Activated CD4-positive, alpha-beta T cell treated with anti-CD3 and anti-CD28 coated beads, Interleukin-2, amount 10 ng/mL, durations not matched to agents 24 days and 14 days (primary cell): ENCODE data around the gene PHKB. TPM values are rescaled to one million over a fixed set of nuclear protein-coding genes. Genes with fewer than 3 reads are reported as not detected.
A peak's percentile ranks its signal among the peaks of the same experiment; 100 is the strongest.

Experiments used
- DNase-seq: peaks from one replicate; pipeline ENCODE4 v3.0.0; 2022
- H3K27ac Mint-ChIP-seq: one replicate; pipeline ENCODE4 v1.8.0; 2022; ENCODE audit warnings: mild to moderate bottlenecking, mixed read lengths
- H3K27me3 Mint-ChIP-seq: one replicate; pipeline ENCODE4 v1.8.0; 2022; ENCODE audit warnings: mixed read lengths
- H3K36me3 Mint-ChIP-seq: one replicate; pipeline ENCODE4 v1.8.0; 2022; ENCODE audit warnings: low read depth, mild to moderate bottlenecking, mixed read lengths
- H3K4me1 Mint-ChIP-seq: one replicate; pipeline ENCODE4 v1.8.0; 2021; ENCODE audit warnings: mixed read lengths
- H3K4me3 Mint-ChIP-seq: one replicate; pipeline ENCODE4 v1.8.0; 2022; ENCODE audit warnings: mild to moderate bottlenecking, moderate library complexity, mixed read lengths
- H3K9me3 Mint-ChIP-seq: one replicate; pipeline ENCODE4 v1.8.0; 2021; ENCODE audit warnings: mixed read lengths
- intact Hi-C: fragments of 100-400 bp; cut with micrococcal nuclease; formaldehyde crosslinking; loops from one replicate; pipeline ENCODE4 v1.15.1; 2023
- total RNA-seq: library from RNA; stranded (reverse); gene quantifications from 2 replicates; pipeline ENCODE4 v1.2.3, GENCODE V29; 2022

Gene PHKB
- total RNA-seq, 1 donor from 2014 or later = 27.9 TPM

GRCh38 chr16:47477679-47478078 is 16.5 kb downstream of the PHKB start:
- H3K36me3 Mint-ChIP-seq = peaks cover 7% of the 10 kb centered on the region
- peaks cover 10% of the 10 kb centered on the region for H3K4me1 Mint-ChIP-seq
- H3K27me3 Mint-ChIP-seq = no peaks in the 10 kb centered on the region
- intact Hi-C loops = no loop called here
- no peak for DNase-seq
- H3K9me3 Mint-ChIP-seq = no peaks in the 10 kb centered on the region
- no peak overlapping the region for H3K27ac Mint-ChIP-seq
- no peak overlapping the region for H3K4me3 Mint-ChIP-seq

- intact Hi-C loops = no loop called here
- Mint-ChIP-seq H3K4me3 (no peak overlapping the region), H3K36me3 (peaks cover 7% of the 10 kb centered on the region), H3K27me3 (no peaks in the 10 kb centered on the region), H3K9me3 (no peaks in the 10 kb centered on the region), H3K27ac (no peak overlapping the region), H3K4me1 (peaks cover 10% of the 10 kb centered on the region)
- DNase-seq = no peak
Observed at GRCh38 chr16:47480410-47480809, 19.3 kb downstream of the PHKB start.

GRCh38 chr16:47481698-47482374 is 20.7 kb downstream of the PHKB start:
- peaks cover 13% of the 10 kb centered on the region for H3K36me3 Mint-ChIP-seq
- no peak overlapping the region for H3K27ac Mint-ChIP-seq

GRCh38 chr16:47483616-47484015 is 22.5 kb downstream of the PHKB start:
- DNase-seq = no peak
- H3K4me3 Mint-ChIP-seq = no peak overlapping the region
- intact Hi-C loops = no loop called here
- peaks cover 12% of the 10 kb centered on the region for H3K9me3 Mint-ChIP-seq
- no peaks in the 10 kb centered on the region for H3K27me3 Mint-ChIP-seq
- H3K4me1 Mint-ChIP-seq = peaks cover 10% of the 10 kb centered on the region
- H3K36me3 Mint-ChIP-seq = peaks cover 22% of the 10 kb centered on the region
- H3K27ac Mint-ChIP-seq = no peak overlapping the region

More at GRCh38 chr16:47481698-47482374, 20.7 kb downstream of the PHKB start:
- H3K4me3 Mint-ChIP-seq = no peak overlapping the region
- no peak for DNase-seq
- H3K9me3 Mint-ChIP-seq = peaks cover 4% of the 10 kb centered on the region
- H3K27me3 Mint-ChIP-seq = no peaks in the 10 kb centered on the region
- H3K4me1 Mint-ChIP-seq = peaks cover 10% of the 10 kb centered on the region
- intact Hi-C loops = no loop called here

- H3K27me3 Mint-ChIP-seq = no peaks in the 10 kb centered on the region
- peaks cover 22% of the 10 kb centered on the region for H3K9me3 Mint-ChIP-seq
- peaks cover 26% of the 10 kb centered on the region for H3K36me3 Mint-ChIP-seq
- no peak overlapping the region for H3K4me3 Mint-ChIP-seq
- no peak overlapping the region for H3K27ac Mint-ChIP-seq
- intact Hi-C loops = no loop called here
- no peak for DNase-seq
- peaks cover 4% of the 10 kb centered on the region for H3K4me1 Mint-ChIP-seq
Observed at GRCh38 chr16:47486856-47487255, 25.7 kb downstream of the PHKB start.

GRCh38 chr16:47488051-47488450 is 26.9 kb downstream of the PHKB start:
- peaks cover 28% of the 10 kb centered on the region for H3K36me3 Mint-ChIP-seq

GRCh38 chr16:47490471-47490870 is 29.3 kb downstream of the PHKB start:
- Mint-ChIP-seq H3K36me3 (peaks cover 28% of the 10 kb centered on the region), H3K9me3 (peaks cover 29% of the 10 kb centered on the region), H3K4me1 (peaks cover 15% of the 10 kb centered on the region), H3K27me3 (no peaks in the 10 kb centered on the region), H3K4me3 (no peak overlapping the region), H3K27ac (no peak overlapping the region)
- no peak for DNase-seq
- intact Hi-C loops = no loop called here

More at GRCh38 chr16:47488051-47488450, 26.9 kb downstream of the PHKB start:
- H3K4me1 Mint-ChIP-seq = peaks cover 11% of the 10 kb centered on the region
- intact Hi-C loops = no loop called here
- DNase-seq = no peak
- H3K4me3 Mint-ChIP-seq = no peak overlapping the region
- no peaks in the 10 kb centered on the region for H3K27me3 Mint-ChIP-seq
- no peak overlapping the region for H3K27ac Mint-ChIP-seq
- H3K9me3 Mint-ChIP-seq = peaks cover 29% of the 10 kb centered on the region

- peaks cover 31% of the 10 kb centered on the region for H3K9me3 Mint-ChIP-seq
- no peaks in the 10 kb centered on the region for H3K27me3 Mint-ChIP-seq
- no peak overlapping the region for H3K27ac Mint-ChIP-seq
Observed at GRCh38 chr16:47492036-47492427, 30.9 kb downstream of the PHKB start.

GRCh38 chr16:47492428-47493377 is 31.6 kb downstream of the PHKB start:
- Mint-ChIP-seq H3K4me1 (peaks cover 15% of the 10 kb centered on the region), H3K9me3 (peaks cover 31% of the 10 kb centered on the region), H3K27me3 (no peaks in the 10 kb centered on the region), H3K4me3 (peak overlapping the region; percentile 70), H3K27ac (peak overlapping the region; percentile 54), H3K36me3 (peaks cover 24% of the 10 kb centered on the region)
- no peak for DNase-seq
- intact Hi-C loops = no loop called here

More at GRCh38 chr16:47492036-47492427, 30.9 kb downstream of the PHKB start:
- H3K4me1 Mint-ChIP-seq = peaks cover 15% of the 10 kb centered on the region
- H3K36me3 Mint-ChIP-seq = peaks cover 24% of the 10 kb centered on the region
- DNase-seq = no peak
- H3K4me3 Mint-ChIP-seq = peak overlapping the region; percentile 3
- intact Hi-C loops = no loop called here

GRCh38 chr16:47493381-47494337 is 32.5 kb downstream of the PHKB start:
- intact Hi-C loops = no loop called here
- Mint-ChIP-seq H3K27ac (no peak overlapping the region), H3K36me3 (peaks cover 20% of the 10 kb centered on the region), H3K4me3 (no peak overlapping the region), H3K9me3 (peaks cover 23% of the 10 kb centered on the region), H3K27me3 (no peaks in the 10 kb centered on the region), H3K4me1 (peaks cover 15% of the 10 kb centered on the region)
- DNase-seq = no peak

GRCh38 chr16:47499080-47499699 is 38.1 kb downstream of the PHKB start:
- H3K36me3 Mint-ChIP-seq = peaks cover 37% of the 10 kb centered on the region
- peaks cover 6% of the 10 kb centered on the region for H3K9me3 Mint-ChIP-seq
- H3K4me1 Mint-ChIP-seq = peaks cover 2% of the 10 kb centered on the region
- no peaks in the 10 kb centered on the region for H3K27me3 Mint-ChIP-seq
- H3K4me3 Mint-ChIP-seq = no peak overlapping the region
- intact Hi-C loops = no loop called here
- no peak for DNase-seq
- no peak overlapping the region for H3K27ac Mint-ChIP-seq

GRCh38 chr16:47499700-47500264 is 38.7 kb downstream of the PHKB start:
- Mint-ChIP-seq H3K36me3 (peaks cover 40% of the 10 kb centered on the region), H3K27ac (no peak overlapping the region), H3K4me3 (no peak overlapping the region), H3K27me3 (no peaks in the 10 kb centered on the region), H3K4me1 (no peaks in the 10 kb centered on the region), H3K9me3 (peaks cover 6% of the 10 kb centered on the region)
- intact Hi-C loops = no loop called here
- DNase-seq = no peak

GRCh38 chr16:47503936-47504335 is 42.8 kb downstream of the PHKB start:
- DNase-seq = no peak
- Mint-ChIP-seq H3K27ac (no peak overlapping the region), H3K36me3 (peaks cover 41% of the 10 kb centered on the region), H3K27me3 (no peaks in the 10 kb centered on the region), H3K4me3 (no peak overlapping the region), H3K9me3 (no peaks in the 10 kb centered on the region), H3K4me1 (no peaks in the 10 kb centered on the region)
- intact Hi-C loops = no loop called here
